ENCODE measurements around the gene ISM1.

ISM1 gene

DNA sequence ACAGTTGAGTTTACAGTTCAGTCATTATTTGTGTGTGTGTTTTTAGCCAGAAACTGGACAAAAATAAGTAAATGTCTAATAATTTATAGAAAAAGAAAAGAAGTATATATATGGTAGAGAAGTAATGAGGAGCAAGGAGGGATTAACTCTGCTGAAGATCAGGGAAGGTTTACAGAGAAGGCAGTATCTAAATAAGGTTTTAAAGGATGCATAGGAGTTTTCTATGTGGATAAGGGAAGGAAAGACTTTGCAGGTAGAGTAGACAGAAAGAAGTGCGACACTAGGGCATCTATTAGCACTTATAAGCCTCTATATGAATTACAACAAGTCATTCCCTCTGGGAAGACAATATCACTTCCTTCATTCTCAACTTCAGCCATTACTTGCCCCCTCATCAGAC lies 34.3 kb downstream of the ISM1 start:
- intact Hi-C loops (cut with micrococcal nuclease), result no loop called here
- H3K4me1 Mint-ChIP-seq (ENCODE audit: low read depth), result no peaks in the 10 kb centered on the region
- H3K27me3 Mint-ChIP-seq, result no peaks in the 10 kb centered on the region
- H3K4me3 Mint-ChIP-seq, result no peak overlapping the region
- no peaks in the 10 kb centered on the region for H3K36me3 Mint-ChIP-seq (ENCODE audit: low read depth)
- H3K27ac Mint-ChIP-seq, result no peak overlapping the region
- no peaks in the 10 kb centered on the region for H3K9me3 Mint-ChIP-seq

GRCh38 chr20:13256606-13257005 lies 35.5 kb downstream of the ISM1 start:
- no peaks in the 10 kb centered on the region for H3K9me3 Mint-ChIP-seq
- no peaks in the 10 kb centered on the region for H3K36me3 Mint-ChIP-seq (ENCODE audit: low read depth)
- H3K27me3 Mint-ChIP-seq, result no peaks in the 10 kb centered on the region
- no peak overlapping the region for H3K4me3 Mint-ChIP-seq
- intact Hi-C loops (cut with micrococcal nuclease), result no loop called here
- no peaks in the 10 kb centered on the region for H3K4me1 Mint-ChIP-seq (ENCODE audit: low read depth)
- no peak overlapping the region for H3K27ac Mint-ChIP-seq

DNA sequence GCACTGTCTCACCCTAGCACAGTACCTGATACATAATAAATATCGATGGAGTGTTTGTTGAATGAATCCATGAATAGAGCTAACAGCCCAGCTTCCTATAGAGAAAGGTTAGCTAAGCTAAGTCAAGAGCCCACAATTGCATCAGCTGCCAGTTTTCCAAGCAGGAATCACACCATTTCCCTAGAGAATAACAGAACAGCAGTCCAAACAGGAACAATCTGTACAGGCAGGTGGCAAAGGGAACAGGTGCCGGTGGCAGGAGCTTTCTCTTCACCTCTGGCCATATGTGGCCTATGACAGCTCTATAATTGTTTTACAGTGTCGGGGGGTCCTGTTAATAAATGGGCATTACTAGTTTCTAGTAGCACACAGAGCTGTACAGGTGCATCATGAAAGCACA lies 38.8 kb downstream of the ISM1 start:
- Mint-ChIP-seq H3K27me3 (no peaks in the 10 kb centered on the region), H3K36me3 (ENCODE audit: low read depth) (no peaks in the 10 kb centered on the region), H3K4me3 (no peak overlapping the region), H3K9me3 (no peaks in the 10 kb centered on the region), H3K4me1 (ENCODE audit: low read depth) (no peaks in the 10 kb centered on the region), H3K27ac (no peak overlapping the region)
- intact Hi-C loops (cut with micrococcal nuclease), result loop anchor here (10.0 kb wide), 1 partner anchor 335 kb away; no protein-coding TSS in a partner anchor

DNA sequence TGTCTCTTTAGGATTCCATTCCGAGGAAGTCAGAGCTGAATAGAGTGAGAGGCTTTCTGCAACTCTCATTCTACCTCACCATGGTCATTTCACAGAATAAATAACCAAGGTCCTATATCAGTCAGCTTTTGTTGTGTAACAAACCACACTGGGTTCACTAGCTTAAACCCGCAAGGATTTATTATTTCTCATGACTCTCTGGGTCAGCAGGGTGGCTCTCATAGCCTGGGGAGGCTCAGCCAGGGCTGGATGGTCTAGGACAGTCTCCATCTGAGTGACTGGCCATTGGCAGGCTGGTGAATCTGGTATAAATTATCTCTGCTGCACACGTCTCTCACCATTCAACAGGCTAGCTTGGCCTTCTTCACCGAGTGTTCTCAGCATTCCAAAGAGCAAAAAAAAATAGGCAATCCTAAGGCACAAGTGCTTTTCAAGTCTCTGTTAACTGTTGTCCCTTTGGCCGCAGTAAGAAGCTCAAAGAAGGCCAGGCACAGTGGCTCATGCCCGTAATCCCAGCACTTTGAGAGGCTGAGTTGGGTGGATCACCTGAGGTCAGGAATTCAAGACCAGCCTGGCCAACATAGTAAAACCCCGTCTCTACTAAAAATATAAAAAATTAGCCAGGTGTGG lies 39.7 kb downstream of the ISM1 start:
- Mint-ChIP-seq H3K27ac (no peak overlapping the region), H3K4me1 (ENCODE audit: low read depth) (no peaks in the 10 kb centered on the region), H3K36me3 (ENCODE audit: low read depth) (no peaks in the 10 kb centered on the region), H3K9me3 (no peaks in the 10 kb centered on the region), H3K27me3 (no peaks in the 10 kb centered on the region), H3K4me3 (no peak overlapping the region)
- intact Hi-C loops (cut with micrococcal nuclease), result loop anchor here (10.0 kb wide), 1 partner anchor 336 kb away; no protein-coding TSS in a partner anchor

DNA sequence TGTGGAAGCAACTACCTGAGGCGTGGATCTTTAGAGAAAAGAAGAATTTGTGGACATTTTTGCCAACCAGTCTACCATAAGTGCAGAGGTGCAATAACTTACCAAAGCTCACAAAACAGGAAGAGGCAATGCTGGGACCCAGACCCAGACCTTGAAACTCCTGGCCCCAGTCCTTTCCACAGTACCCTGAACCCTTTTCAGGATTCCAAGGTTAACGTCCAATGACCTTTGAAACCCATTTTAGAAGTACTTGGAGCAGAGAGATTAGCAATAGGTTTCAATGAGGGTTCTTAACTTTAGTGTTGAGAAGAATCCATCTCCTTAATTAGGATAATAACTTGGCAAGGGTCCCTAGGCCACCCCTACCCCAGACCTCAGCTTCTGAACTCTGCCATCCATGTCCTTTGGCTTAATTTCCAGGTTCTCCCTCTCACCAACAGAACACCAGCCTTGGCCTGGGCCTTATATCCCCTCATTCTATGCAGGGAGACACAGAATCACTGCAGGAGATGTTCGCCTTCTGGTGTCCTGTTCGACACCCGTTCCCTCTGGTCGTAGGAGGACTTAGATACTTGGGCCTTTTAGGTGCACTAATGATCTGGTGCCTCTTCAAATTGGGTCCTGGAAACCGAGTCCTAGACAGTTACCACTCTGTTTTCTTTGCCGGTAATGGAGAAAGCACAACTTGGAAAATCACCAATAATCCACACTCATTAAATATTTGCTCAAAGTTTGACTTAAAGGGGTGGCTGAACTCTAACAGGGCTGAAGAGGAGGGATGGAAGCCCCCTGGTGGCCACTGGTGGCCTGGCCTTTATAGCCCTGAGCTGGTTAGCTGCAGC lies 40.6 kb downstream of the ISM1 start:
- H3K36me3 Mint-ChIP-seq (ENCODE audit: low read depth), result no peaks in the 10 kb centered on the region
- no peak overlapping the region for H3K4me3 Mint-ChIP-seq
- no peak overlapping the region for H3K27ac Mint-ChIP-seq
- intact Hi-C loops (cut with micrococcal nuclease), result loop anchor here (1.0 to 10.0 kb wide), 2 partner anchors 142 to 337 kb away; no protein-coding TSS in a partner anchor
- H3K9me3 Mint-ChIP-seq, result no peaks in the 10 kb centered on the region
- H3K27me3 Mint-ChIP-seq, result no peaks in the 10 kb centered on the region
- no peaks in the 10 kb centered on the region for H3K4me1 Mint-ChIP-seq (ENCODE audit: low read depth)

GRCh38 chr20:13262302-13262650 lies 41.2 kb downstream of the ISM1 start:
- intact Hi-C loops (cut with micrococcal nuclease), result loop anchor here (1.0 to 10.0 kb wide), 2 partner anchors 143 to 337 kb away; no protein-coding TSS in a partner anchor
- H3K4me3 Mint-ChIP-seq, result no peak overlapping the region
- H3K27ac Mint-ChIP-seq, result no peak overlapping the region
- no peaks in the 10 kb centered on the region for H3K4me1 Mint-ChIP-seq (ENCODE audit: low read depth)
- no peaks in the 10 kb centered on the region for H3K36me3 Mint-ChIP-seq (ENCODE audit: low read depth)
- H3K27me3 Mint-ChIP-seq, result no peaks in the 10 kb centered on the region
- no peaks in the 10 kb centered on the region for H3K9me3 Mint-ChIP-seq

GRCh38 chr20:13262671-13263360 lies 41.7 kb downstream of the ISM1 start:
- H3K27me3 Mint-ChIP-seq, result no peaks in the 10 kb centered on the region
- no peak overlapping the region for H3K4me3 Mint-ChIP-seq
- H3K4me1 Mint-ChIP-seq (ENCODE audit: low read depth), result no peaks in the 10 kb centered on the region
- no peaks in the 10 kb centered on the region for H3K9me3 Mint-ChIP-seq
- H3K27ac Mint-ChIP-seq, result no peak overlapping the region
- intact Hi-C loops (cut with micrococcal nuclease), result loop anchor here (1.0 to 10.0 kb wide), 2 partner anchors 144 to 338 kb away; no protein-coding TSS in a partner anchor
- H3K36me3 Mint-ChIP-seq (ENCODE audit: low read depth), result no peaks in the 10 kb centered on the region

DNA sequence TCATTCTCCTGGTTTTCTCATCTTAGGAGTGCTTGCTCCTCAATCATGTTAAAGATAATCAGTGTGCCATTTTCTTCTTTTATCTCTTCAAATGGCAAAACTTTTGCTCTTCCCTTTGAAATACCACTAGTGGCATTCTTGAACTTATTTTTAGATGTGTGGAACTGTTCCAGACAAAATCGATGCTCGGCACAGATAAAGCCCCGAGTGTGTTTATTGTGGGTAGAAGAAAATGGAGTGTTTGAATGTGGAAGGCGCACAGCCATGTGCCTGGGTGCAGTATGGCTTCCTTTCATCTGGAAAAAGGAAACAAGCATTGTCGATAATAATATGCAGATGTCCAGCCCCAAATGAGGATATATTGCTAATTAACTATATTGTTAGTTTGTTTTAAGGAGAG lies 42.4 kb downstream of the ISM1 start:
- Mint-ChIP-seq H3K27ac (no peak overlapping the region), H3K36me3 (ENCODE audit: low read depth) (no peaks in the 10 kb centered on the region), H3K4me3 (no peak overlapping the region), H3K9me3 (no peaks in the 10 kb centered on the region), H3K27me3 (no peaks in the 10 kb centered on the region), H3K4me1 (ENCODE audit: low read depth) (no peaks in the 10 kb centered on the region)
- intact Hi-C loops (cut with micrococcal nuclease), result loop anchor here (10.0 kb wide), 1 partner anchor 339 kb away; no protein-coding TSS in a partner anchor

DNA sequence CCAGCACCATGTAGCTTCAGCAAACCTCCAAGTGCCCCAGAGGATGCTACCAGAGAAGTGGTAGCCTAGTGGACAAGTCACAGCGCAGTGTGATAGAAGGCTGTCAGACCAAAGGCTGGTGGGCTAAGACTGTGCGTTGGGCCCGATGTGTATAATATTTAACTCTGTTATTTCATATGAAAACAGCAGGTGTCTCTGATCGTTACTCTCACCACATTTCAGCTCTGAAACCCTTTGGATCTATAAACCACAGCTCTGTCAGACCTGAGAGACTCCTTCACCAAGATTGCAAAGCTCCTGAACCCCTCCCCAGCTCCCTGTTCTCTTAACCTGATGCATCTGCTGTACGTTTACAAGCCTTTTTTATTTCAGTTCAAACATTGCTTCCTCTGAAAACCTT lies 43.8 kb downstream of the ISM1 start:
- no peaks in the 10 kb centered on the region for H3K9me3 Mint-ChIP-seq
- no peaks in the 10 kb centered on the region for H3K27me3 Mint-ChIP-seq
- H3K4me1 Mint-ChIP-seq (ENCODE audit: low read depth), result no peaks in the 10 kb centered on the region
- no peaks in the 10 kb centered on the region for H3K36me3 Mint-ChIP-seq (ENCODE audit: low read depth)
- no peak overlapping the region for H3K4me3 Mint-ChIP-seq
- intact Hi-C loops (cut with micrococcal nuclease), result loop anchor here (10.0 kb wide), 1 partner anchor 340 kb away; no protein-coding TSS in a partner anchor
- no peak overlapping the region for H3K27ac Mint-ChIP-seq

GRCh38 chr20:13265941-13266340 lies 44.9 kb downstream of the ISM1 start:
- Mint-ChIP-seq H3K27ac (no peak overlapping the region), H3K4me1 (ENCODE audit: low read depth) (no peaks in the 10 kb centered on the region), H3K36me3 (ENCODE audit: low read depth) (no peaks in the 10 kb centered on the region), H3K9me3 (no peaks in the 10 kb centered on the region), H3K27me3 (no peaks in the 10 kb centered on the region), H3K4me3 (no peak overlapping the region)
- intact Hi-C loops (cut with micrococcal nuclease), result loop anchor here (10.0 kb wide), 1 partner anchor 341 kb away; no protein-coding TSS in a partner anchor

- intact Hi-C loops (cut with micrococcal nuclease), result loop anchor here (10.0 kb wide), 1 partner anchor 342 kb away; no protein-coding TSS in a partner anchor
- H3K4me3 Mint-ChIP-seq, result no peak overlapping the region
- H3K27ac Mint-ChIP-seq, result no peak overlapping the region
- H3K4me1 Mint-ChIP-seq (ENCODE audit: low read depth), result no peaks in the 10 kb centered on the region
- H3K27me3 Mint-ChIP-seq, result no peaks in the 10 kb centered on the region
- no peaks in the 10 kb centered on the region for H3K9me3 Mint-ChIP-seq
- no peaks in the 10 kb centered on the region for H3K36me3 Mint-ChIP-seq (ENCODE audit: low read depth)
Measured at GRCh38 chr20:13267231-13267630, 46.2 kb downstream of the ISM1 start.

- Mint-ChIP-seq H3K4me3 (no peak overlapping the region), H3K9me3 (no peaks in the 10 kb centered on the region), H3K27me3 (no peaks in the 10 kb centered on the region), H3K27ac (no peak overlapping the region), H3K36me3 (ENCODE audit: low read depth) (no peaks in the 10 kb centered on the region), H3K4me1 (ENCODE audit: low read depth) (no peaks in the 10 kb centered on the region)
- intact Hi-C loops (cut with micrococcal nuclease), result loop anchor here (10.0 kb wide), 1 partner anchor 344 kb away; no protein-coding TSS in a partner anchor
Measured at GRCh38 chr20:13268953-13269352, 47.9 kb downstream of the ISM1 start.

- Mint-ChIP-seq H3K36me3 (ENCODE audit: low read depth) (no peaks in the 10 kb centered on the region), H3K27me3 (no peaks in the 10 kb centered on the region), H3K9me3 (no peaks in the 10 kb centered on the region), H3K4me3 (no peak overlapping the region), H3K27ac (no peak overlapping the region), H3K4me1 (ENCODE audit: low read depth) (no peaks in the 10 kb centered on the region)
- intact Hi-C loops (cut with micrococcal nuclease), result no loop called here
Measured at GRCh38 chr20:13270211-13270610, 49.1 kb downstream of the ISM1 start.

DNA sequence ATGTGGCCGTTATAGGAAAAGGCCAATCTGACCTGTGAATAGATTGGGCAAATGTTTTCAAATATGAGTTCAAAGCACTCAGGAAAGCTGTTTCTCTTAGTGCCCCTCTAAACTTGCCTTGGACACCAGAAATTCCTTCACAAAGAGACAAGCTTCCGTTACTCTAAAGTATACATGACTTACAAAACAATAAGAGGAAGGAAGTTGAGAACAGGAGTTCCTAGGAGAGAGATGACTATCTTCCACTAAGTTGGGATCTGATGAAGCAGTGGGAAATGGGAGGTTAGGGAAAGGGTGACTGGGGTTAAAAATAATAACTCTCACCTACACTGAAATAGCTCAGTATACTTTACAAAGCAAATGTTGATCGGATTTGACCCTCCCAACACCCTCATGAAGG lies 50.0 kb downstream of the ISM1 start:
- H3K36me3 Mint-ChIP-seq (ENCODE audit: low read depth), result no peaks in the 10 kb centered on the region
- H3K27ac Mint-ChIP-seq, result no peak overlapping the region
- intact Hi-C loops (cut with micrococcal nuclease), result no loop called here
- no peak overlapping the region for H3K4me3 Mint-ChIP-seq
- H3K4me1 Mint-ChIP-seq (ENCODE audit: low read depth), result no peaks in the 10 kb centered on the region
- H3K27me3 Mint-ChIP-seq, result no peaks in the 10 kb centered on the region
- H3K9me3 Mint-ChIP-seq, result no peaks in the 10 kb centered on the region
